Mesendoderm (in vitro differentiated cells): ENCODE results near the gene C8A.

Experiments
- DNase-seq: peaks from one replicate; pipeline ENCODE4 v3.0.0; 2013
- H2AK5ac ChIP-seq: 2 replicates; pipeline ENCODE4 v1.6.1; 2013; ENCODE audit warnings: low read length, inconsistent platforms
- H2BK120ac ChIP-seq: 2 replicates; pipeline ENCODE4 v1.6.1; 2013; ENCODE audit warnings: low read depth, mild to moderate bottlenecking, low read length, moderate library complexity, mixed read lengths
- H2BK15ac ChIP-seq: replicated peaks from 2 replicates; pipeline ENCODE4 v1.6.1; 2013; ENCODE audit warnings: low read depth, mild to moderate bottlenecking, moderate library complexity
- H2BK5ac ChIP-seq: 2 replicates; pipeline ENCODE4 v1.6.1; 2013; ENCODE audit warnings: low read length, inconsistent platforms
- H3K18ac ChIP-seq: 2 replicates; pipeline ENCODE4 v1.6.1; 2013; ENCODE audit warnings: mild to moderate bottlenecking, low read length, mixed read lengths
- H3K23ac ChIP-seq: one replicate; pipeline ENCODE4 v1.6.1; 2013; ENCODE audit warnings: low read length
- H3K27ac ChIP-seq: 2 replicates; pipeline ENCODE4 v1.5.1; 2013; ENCODE audit warnings: low read depth, mild to moderate bottlenecking, inconsistent platforms, low read length, moderate library complexity
- H3K27me3 ChIP-seq: 2 replicates; pipeline ENCODE4 v1.6.1; 2013; ENCODE audit warnings: low read length, control low read depth, mild to moderate bottlenecking, inconsistent platforms; ENCODE audit not compliant: insufficient read depth, poor library complexity
- H3K36me3 ChIP-seq: 2 replicates; pipeline ENCODE4 v1.6.1; 2013; ENCODE audit warnings: low read length, inconsistent platforms; ENCODE audit not compliant: control insufficient read depth, insufficient read depth
- H3K4ac ChIP-seq: one replicate; pipeline ENCODE4 v1.6.1; 2013; ENCODE audit warnings: low read depth, mild to moderate bottlenecking, low read length, moderate library complexity
- H3K4me1 ChIP-seq: 2 replicates; pipeline ENCODE4 v1.6.1; 2013; ENCODE audit warnings: low read depth, low read length, inconsistent platforms; ENCODE audit not compliant: control insufficient read depth
- H3K4me2 ChIP-seq: 2 replicates; pipeline ENCODE4 v1.6.1; 2013; ENCODE audit warnings: low read length
- H3K4me3 ChIP-seq: 2 replicates; pipeline ENCODE4 v1.5.1; 2013; ENCODE audit warnings: mild to moderate bottlenecking, low read length
- H3K56ac ChIP-seq: one replicate; pipeline ENCODE4 v1.6.1; 2013; ENCODE audit warnings: low read length
- H3K79me1 ChIP-seq: 2 replicates; pipeline ENCODE4 v1.6.1; 2013; ENCODE audit warnings: low read length, inconsistent platforms
- H3K79me2 ChIP-seq: 2 replicates; pipeline ENCODE4 v1.6.1; 2013; ENCODE audit warnings: mild to moderate bottlenecking, low read length; ENCODE audit not compliant: control insufficient read depth, insufficient read depth
- H3K9ac ChIP-seq: 2 replicates; pipeline ENCODE4 v1.6.1; 2013; ENCODE audit warnings: low read length, inconsistent platforms
- H4K5ac ChIP-seq: one replicate; pipeline ENCODE4 v1.6.1; 2013; ENCODE audit warnings: low read length
- H4K8ac ChIP-seq: one replicate; pipeline ENCODE4 v1.6.1; 2013; ENCODE audit warnings: low read depth, mild to moderate bottlenecking, control low read depth, low read length, moderate library complexity
- WGBS: extraction: QIAGEN DNeasy Blood & Tissue Kit; methylation state at CpG from one replicate; pipeline ENCODE4 v1.1.7; 2013; ENCODE audit warnings: low lambda C conversion rate, missing lambda C conversion rate; ENCODE audit not compliant: insufficient coverage; ENCODE audit errors: extremely low coverage; 5-methylcytosine and 5-hydroxymethylcytosine counted together

The C8A gene

DNA sequence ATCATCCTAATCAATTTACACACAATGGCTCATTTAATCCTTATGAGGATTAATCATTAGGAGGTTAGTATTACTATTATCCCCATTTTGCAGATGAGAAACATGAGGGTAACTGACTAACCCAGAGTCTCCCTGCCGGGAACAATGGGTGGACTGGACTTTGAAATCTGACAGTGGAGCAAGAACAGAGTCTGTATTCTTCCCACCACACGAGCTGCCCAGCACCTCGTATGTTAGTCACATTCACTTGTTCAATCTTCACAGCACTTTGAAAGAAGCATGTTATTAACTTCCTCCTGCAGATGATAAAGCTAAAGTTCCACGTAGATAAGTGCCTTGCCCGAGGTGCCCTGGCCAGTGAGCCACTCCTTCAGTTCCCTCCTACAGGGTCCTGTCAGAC is 98.8 kb downstream of the C8A start:
- Histone ChIP-seq H3K4me2 (no peak overlapping the region), H4K8ac (no peak overlapping the region), H3K79me2 (no peaks in the 10 kb centered on the region), H3K56ac (no peak overlapping the region), H3K9ac (no peak overlapping the region), H3K27ac (no peak overlapping the region), H3K4me3 (no peak overlapping the region), H3K36me3 (no peaks in the 10 kb centered on the region), H3K79me1 (no peaks in the 10 kb centered on the region), H3K23ac (no peak overlapping the region), H2BK15ac (no peak overlapping the region), H3K27me3 (no peaks in the 10 kb centered on the region), H3K4me1 (peaks cover 8% of the 10 kb centered on the region), H3K18ac (no peak overlapping the region), H3K4ac (no peak overlapping the region), H4K5ac (no peak overlapping the region), H2BK5ac (no peak overlapping the region), H2BK120ac (no peak overlapping the region), H2AK5ac (no peak overlapping the region)
- DNase-seq: no peak
- WGBS: no CpG with 5 or more reads among the region's 5 CpGs

DNA sequence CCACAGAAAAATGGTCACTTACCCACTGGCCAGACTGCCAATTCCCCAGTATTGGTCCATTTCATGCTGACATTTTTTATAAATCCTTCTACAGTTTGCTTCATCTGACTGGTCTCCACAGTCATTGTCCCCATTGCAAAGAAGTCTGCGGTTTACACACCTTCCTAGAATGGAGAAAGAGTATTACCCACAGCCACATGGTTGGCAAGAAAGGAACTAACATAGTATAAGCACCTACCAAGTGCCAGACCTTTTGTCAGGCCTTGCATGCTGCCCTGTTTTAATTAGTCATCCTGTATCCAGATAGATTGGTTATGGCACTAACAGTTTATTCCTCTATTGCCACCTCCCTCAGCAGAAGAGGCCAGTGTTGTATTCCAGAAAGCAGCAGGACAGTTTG is 100.1 kb downstream of the C8A start:
- no CpG with 5 or more reads among the region's 1 CpG for WGBS
- Histone ChIP-seq H3K56ac (no peak overlapping the region), H2BK120ac (no peak overlapping the region)

DNA sequence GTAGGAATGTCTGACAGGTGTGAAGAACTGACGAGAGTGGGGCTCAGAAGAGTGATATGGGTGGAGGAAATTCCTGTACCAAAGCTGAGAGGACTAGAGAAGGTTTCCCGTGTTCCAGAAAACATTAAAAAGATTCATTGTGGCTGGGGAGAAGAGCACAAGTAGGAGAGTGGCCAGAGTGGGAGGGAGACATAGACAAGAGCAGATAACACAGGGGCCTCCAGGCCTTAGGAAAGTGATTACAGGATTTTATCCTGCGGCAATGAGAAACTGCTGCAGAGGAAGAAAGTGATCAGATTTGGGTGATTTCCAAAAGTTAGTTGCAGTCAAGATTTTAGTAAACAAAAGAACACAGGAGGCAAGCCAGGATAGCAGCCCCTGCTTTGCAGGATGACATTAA is 103.3 kb downstream of the C8A start:
- Histone ChIP-seq H3K4me2 (no peak overlapping the region), H3K9ac (no peak overlapping the region), H2BK15ac (no peak overlapping the region), H4K8ac (no peak overlapping the region), H3K4me3 (no peak overlapping the region), H2BK120ac (no peak overlapping the region), H3K18ac (no peak overlapping the region), H2BK5ac (no peak overlapping the region), H3K4me1 (peaks cover 8% of the 10 kb centered on the region), H3K79me1 (no peaks in the 10 kb centered on the region), H4K5ac (no peak overlapping the region), H3K56ac (no peak overlapping the region), H3K36me3 (no peaks in the 10 kb centered on the region), H3K27me3 (no peaks in the 10 kb centered on the region), H3K23ac (no peak overlapping the region), H3K79me2 (no peaks in the 10 kb centered on the region), H3K4ac (no peak overlapping the region), H2AK5ac (no peak overlapping the region), H3K27ac (no peak overlapping the region)
- no CpG with 5 or more reads among the region's 3 CpGs for WGBS
- DNase-seq: no peak

More for the DNA sequence above, 100.1 kb downstream of the C8A start:
- Histone ChIP-seq H3K4me1 (peaks cover 8% of the 10 kb centered on the region), H4K5ac (no peak overlapping the region), H3K36me3 (no peaks in the 10 kb centered on the region), H2BK15ac (no peak overlapping the region), H4K8ac (no peak overlapping the region), H3K27ac (no peak overlapping the region), H3K9ac (no peak overlapping the region), H3K4me3 (no peak overlapping the region), H3K27me3 (no peaks in the 10 kb centered on the region), H3K18ac (no peak overlapping the region), H2AK5ac (no peak overlapping the region), H3K23ac (no peak overlapping the region), H3K79me2 (no peaks in the 10 kb centered on the region), H2BK5ac (no peak overlapping the region), H3K4ac (no peak overlapping the region), H3K4me2 (no peak overlapping the region), H3K79me1 (no peaks in the 10 kb centered on the region)
- DNase-seq: no peak

DNA sequence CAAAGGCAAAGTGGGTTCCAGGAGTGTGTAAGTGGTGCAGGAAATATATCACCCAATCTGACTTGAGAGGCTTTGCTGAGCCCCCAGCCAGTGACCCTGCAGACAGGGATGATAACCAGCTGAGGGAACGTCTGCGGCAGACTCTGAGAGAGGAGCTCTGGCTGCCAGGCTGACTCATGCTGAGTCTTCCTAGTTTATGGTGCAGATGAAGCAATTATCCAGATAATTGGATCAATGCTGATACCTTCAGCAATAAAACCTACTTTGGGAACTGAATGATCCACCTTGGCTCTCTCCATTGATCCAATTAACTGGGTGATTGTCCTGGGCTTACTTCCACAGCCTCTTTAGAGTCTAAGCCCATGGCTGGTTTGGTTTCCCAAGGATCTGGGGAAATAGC is 103.9 kb downstream of the C8A start:
- Histone ChIP-seq H3K4me3 (no peak overlapping the region), H3K23ac (no peak overlapping the region), H3K79me1 (no peaks in the 10 kb centered on the region), H3K79me2 (no peaks in the 10 kb centered on the region), H2BK120ac (no peak overlapping the region), H3K27me3 (no peaks in the 10 kb centered on the region), H2BK5ac (no peak overlapping the region), H3K27ac (no peak overlapping the region), H3K18ac (no peak overlapping the region), H4K5ac (no peak overlapping the region), H4K8ac (no peak overlapping the region), H3K4me2 (no peak overlapping the region), H3K4ac (no peak overlapping the region), H2AK5ac (no peak overlapping the region), H2BK15ac (no peak overlapping the region), H3K36me3 (no peaks in the 10 kb centered on the region), H3K9ac (no peak overlapping the region), H3K56ac (no peak overlapping the region), H3K4me1 (peaks cover 8% of the 10 kb centered on the region)
- DNase-seq: peak; percentile 71
- WGBS: no CpG with 5 or more reads among the region's 2 CpGs

DNA sequence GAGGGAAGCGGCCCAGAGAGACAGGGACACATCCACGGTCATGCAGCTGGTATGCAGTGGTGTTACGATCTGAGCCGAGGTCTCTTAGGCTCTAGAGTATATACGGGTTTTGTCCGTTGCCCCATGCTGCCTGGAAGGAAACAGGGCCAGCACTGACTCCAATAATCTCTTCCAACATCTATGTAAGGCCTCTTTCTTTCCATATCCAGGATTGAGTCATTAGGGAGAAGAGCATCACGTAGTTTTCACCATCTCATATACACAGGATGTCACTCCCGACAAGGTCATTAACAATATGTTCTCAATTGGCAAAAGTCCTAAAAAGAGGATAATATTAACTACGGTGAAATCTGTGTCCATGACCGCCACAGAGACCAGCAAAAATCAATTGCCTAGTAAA is 106.8 kb downstream of the C8A start:
- no peak for DNase-seq

DNA sequence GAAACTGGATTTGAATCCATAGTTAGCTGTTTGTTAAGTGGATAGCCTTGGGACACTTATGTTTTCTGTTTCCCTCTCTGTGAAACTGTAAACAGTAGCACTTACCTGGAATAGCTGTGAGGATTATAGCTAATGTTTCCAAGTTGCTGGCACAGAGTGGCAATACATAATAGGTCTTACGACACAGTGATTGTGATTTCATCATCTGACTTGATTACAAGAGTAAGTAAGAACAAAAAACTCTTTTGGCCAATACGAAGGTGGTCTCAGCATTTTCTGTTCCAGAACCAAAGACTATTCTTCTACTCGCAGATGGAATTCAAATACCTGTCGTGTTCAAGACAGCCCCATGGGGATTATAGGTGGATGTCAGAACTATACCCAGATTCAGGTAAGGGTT is 109.1 kb downstream of the C8A start:
- H3K79me1 ChIP-seq: no peaks in the 10 kb centered on the region
- no peaks in the 10 kb centered on the region for H3K4me1 ChIP-seq
- no peak overlapping the region for H3K27ac ChIP-seq
- no CpG with 5 or more reads among the region's 4 CpGs for WGBS
- no peak overlapping the region for H3K23ac ChIP-seq
- no peak overlapping the region for H3K4ac ChIP-seq
- no peaks in the 10 kb centered on the region for H3K27me3 ChIP-seq
- H3K4me2 ChIP-seq: no peak overlapping the region
- no peak overlapping the region for H3K56ac ChIP-seq
- H3K9ac ChIP-seq: no peak overlapping the region
- H3K4me3 ChIP-seq: no peak overlapping the region
- no peak overlapping the region for H4K8ac ChIP-seq
- H2BK5ac ChIP-seq: no peak overlapping the region
- no peak overlapping the region for H2AK5ac ChIP-seq
- H2BK15ac ChIP-seq: no peak overlapping the region
- H3K18ac ChIP-seq: no peak overlapping the region
- no peaks in the 10 kb centered on the region for H3K36me3 ChIP-seq
- no peak overlapping the region for H4K5ac ChIP-seq
- H3K79me2 ChIP-seq: no peaks in the 10 kb centered on the region
- H2BK120ac ChIP-seq: no peak overlapping the region
- no peak for DNase-seq

More for the DNA sequence above, 106.8 kb downstream of the C8A start:
- no peak overlapping the region for H3K23ac ChIP-seq
- no peaks in the 10 kb centered on the region for H3K79me2 ChIP-seq
- H3K27me3 ChIP-seq: no peaks in the 10 kb centered on the region
- no peak overlapping the region for H4K8ac ChIP-seq
- H3K9ac ChIP-seq: no peak overlapping the region
- H3K4me3 ChIP-seq: no peak overlapping the region
- no CpG with 5 or more reads among the region's 10 CpGs for WGBS
- H3K4me1 ChIP-seq: peaks cover 8% of the 10 kb centered on the region
- no peaks in the 10 kb centered on the region for H3K79me1 ChIP-seq
- H4K5ac ChIP-seq: no peak overlapping the region
- no peak overlapping the region for H3K18ac ChIP-seq
- no peak overlapping the region for H2BK120ac ChIP-seq
- H2AK5ac ChIP-seq: no peak overlapping the region
- H3K27ac ChIP-seq: no peak overlapping the region
- no peak overlapping the region for H3K4ac ChIP-seq
- H3K4me2 ChIP-seq: no peak overlapping the region
- H3K56ac ChIP-seq: no peak overlapping the region
- H2BK15ac ChIP-seq: no peak overlapping the region
- H3K36me3 ChIP-seq: no peaks in the 10 kb centered on the region
- H2BK5ac ChIP-seq: no peak overlapping the region
